Osteoblast (primary cell): ENCODE data around the gene RNF150. TPM values are rescaled to one million over a fixed set of nuclear protein-coding genes. Genes with fewer than 3 reads are reported as not detected.

ENCODE experiments used
- DNase-seq: peaks from one replicate; pipeline ENCODE4 v3.0.0; 2011; ENCODE audit warnings: low spot score, mixed read lengths; ENCODE audit not compliant: insufficient read length; ENCODE audit errors: missing footprints
- H2AFZ ChIP-seq: 2 replicates; pipeline ENCODE4 v1.6.0; 2011; ENCODE audit warnings: mild to moderate bottlenecking, low read length
- H3K27ac ChIP-seq: 2 replicates; pipeline ENCODE4 v1.5.1; 2011; ENCODE audit warnings: mild to moderate bottlenecking, low read depth, low read length, moderate library complexity
- H3K27me3 ChIP-seq: 2 replicates; pipeline ENCODE4 v1.6.0; 2012; ENCODE audit warnings: mild to moderate bottlenecking, control low read depth, inconsistent platforms, low read length, moderate library complexity; ENCODE audit not compliant: insufficient read depth
- H3K36me3 ChIP-seq: 2 replicates; pipeline ENCODE4 v1.5.1; 2011; ENCODE audit warnings: mild to moderate bottlenecking, low read length, control low read depth, moderate library complexity; ENCODE audit not compliant: insufficient read depth
- H3K4me1 ChIP-seq: 2 replicates; pipeline ENCODE4 v1.5.1; 2011; ENCODE audit warnings: mild to moderate bottlenecking, low read length, control low read depth, moderate library complexity; ENCODE audit not compliant: insufficient read depth
- H3K4me2 ChIP-seq: 2 replicates; pipeline ENCODE4 v1.6.0; 2011; ENCODE audit warnings: mild to moderate bottlenecking, low read length; ENCODE audit not compliant: insufficient read depth
- H3K4me3 ChIP-seq: fragments of 200-600 bp; sonication (generic); 3 replicates; pipeline ENCODE4 v1.5.1; 2012; ENCODE audit warnings: mild to moderate bottlenecking, low read length, inconsistent platforms; ENCODE audit not compliant: insufficient read depth
- H3K79me2 ChIP-seq: 2 replicates; pipeline ENCODE4 v1.6.0; 2012; ENCODE audit warnings: mild to moderate bottlenecking, low read length, control low read depth, inconsistent platforms; ENCODE audit not compliant: insufficient read depth
- H3K9me3 ChIP-seq: 2 replicates; pipeline ENCODE4 v1.5.1; 2011; ENCODE audit warnings: low read depth, low read length, control low read depth
- H4K20me1 ChIP-seq: 2 replicates; pipeline ENCODE4 v1.6.0; 2012; ENCODE audit warnings: mild to moderate bottlenecking, low read length, control low read depth; ENCODE audit not compliant: insufficient read depth
- total RNA-seq: library from RNA; depleted of rRNA; stranded (reverse); fragments of >200 nt; gene quantifications from 2 replicates; pipeline ENCODE4 v1.2.3, GENCODE V29; 2012
- TF ChIP-seq, protein P1 (sequence below): IDR thresholded peaks from 2 replicates; pipeline ENCODE4 v1.5.1; 2011; ENCODE audit warnings: mild to moderate bottlenecking, low read depth, low read length, moderate library complexity; ENCODE audit errors: extremely low read depth

The RNF150 gene
- total RNA-seq, 1 donor = 13.4 TPM

- no peaks in the 10 kb centered on the region for H3K36me3 ChIP-seq
- no peaks in the 10 kb centered on the region for H4K20me1 ChIP-seq
- H3K27me3 ChIP-seq = no peaks in the 10 kb centered on the region
- DNase-seq = no peak
- peak overlapping the region; percentile 49 for H3K4me3 ChIP-seq
- H3K79me2 ChIP-seq = no peaks in the 10 kb centered on the region
- H3K9me3 ChIP-seq = no peaks in the 10 kb centered on the region
- TF ChIP-seq, protein P1, sequence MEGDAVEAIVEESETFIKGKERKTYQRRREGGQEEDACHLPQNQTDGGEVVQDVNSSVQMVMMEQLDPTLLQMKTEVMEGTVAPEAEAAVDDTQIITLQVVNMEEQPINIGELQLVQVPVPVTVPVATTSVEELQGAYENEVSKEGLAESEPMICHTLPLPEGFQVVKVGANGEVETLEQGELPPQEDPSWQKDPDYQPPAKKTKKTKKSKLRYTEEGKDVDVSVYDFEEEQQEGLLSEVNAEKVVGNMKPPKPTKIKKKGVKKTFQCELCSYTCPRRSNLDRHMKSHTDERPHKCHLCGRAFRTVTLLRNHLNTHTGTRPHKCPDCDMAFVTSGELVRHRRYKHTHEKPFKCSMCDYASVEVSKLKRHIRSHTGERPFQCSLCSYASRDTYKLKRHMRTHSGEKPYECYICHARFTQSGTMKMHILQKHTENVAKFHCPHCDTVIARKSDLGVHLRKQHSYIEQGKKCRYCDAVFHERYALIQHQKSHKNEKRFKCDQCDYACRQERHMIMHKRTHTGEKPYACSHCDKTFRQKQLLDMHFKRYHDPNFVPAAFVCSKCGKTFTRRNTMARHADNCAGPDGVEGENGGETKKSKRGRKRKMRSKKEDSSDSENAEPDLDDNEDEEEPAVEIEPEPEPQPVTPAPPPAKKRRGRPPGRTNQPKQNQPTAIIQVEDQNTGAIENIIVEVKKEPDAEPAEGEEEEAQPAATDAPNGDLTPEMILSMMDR = no peak
- peaks cover 2% of the 10 kb centered on the region for H3K4me1 ChIP-seq
- H3K27ac ChIP-seq = peak overlapping the region; percentile 60
- peak overlapping the region; percentile 75 for H3K4me2 ChIP-seq
- peak overlapping the region; percentile 56 for H2AFZ ChIP-seq
These were observed 180.6 kb downstream of the RNF150 start for GRCh38 chr4:140952717-140953116.

DNA sequence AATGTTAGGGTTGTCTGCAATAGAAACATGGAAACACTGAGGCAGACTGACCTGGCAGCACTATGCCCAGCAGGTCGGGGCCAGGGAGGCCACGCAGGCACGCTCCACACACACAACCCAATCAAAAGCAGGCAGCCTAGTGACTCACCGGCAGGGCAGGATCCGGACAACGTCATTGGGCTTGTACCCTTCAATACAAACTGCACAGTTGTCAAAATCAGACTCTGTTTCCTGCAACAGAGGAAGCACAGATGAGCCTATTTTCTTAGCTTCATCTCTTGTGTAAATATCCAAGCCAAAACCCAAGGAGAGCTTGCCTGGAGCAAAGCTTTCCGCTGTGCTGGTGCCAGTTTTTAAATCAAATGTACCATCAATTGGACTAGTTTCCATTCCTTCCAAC is 185.8 kb downstream of the RNF150 start:
- no peak overlapping the region for H3K27ac ChIP-seq
- DNase-seq = no peak
- no peak overlapping the region for H3K4me2 ChIP-seq

GRCh38 chr4:140945106-140945505 is 188.2 kb downstream of the RNF150 start:
- no peaks in the 10 kb centered on the region for H3K79me2 ChIP-seq
- H3K27me3 ChIP-seq = no peaks in the 10 kb centered on the region
- peak overlapping the region; percentile 82 for H3K4me2 ChIP-seq
- peak overlapping the region; percentile 88 for H3K27ac ChIP-seq
- H3K4me3 ChIP-seq = peak overlapping the region; percentile 7
- H3K36me3 ChIP-seq = no peaks in the 10 kb centered on the region
- H4K20me1 ChIP-seq = no peaks in the 10 kb centered on the region
- DNase-seq = no peak
- no peak overlapping the region for H2AFZ ChIP-seq
- TF ChIP-seq, protein P1 = no peak
- no peaks in the 10 kb centered on the region for H3K9me3 ChIP-seq
- H3K4me1 ChIP-seq = peaks cover 43% of the 10 kb centered on the region

More for the DNA sequence above, 185.8 kb downstream of the RNF150 start:
- Histone ChIP-seq H3K4me3 (no peak overlapping the region), H3K27me3 (no peaks in the 10 kb centered on the region), H3K36me3 (no peaks in the 10 kb centered on the region), H3K79me2 (no peaks in the 10 kb centered on the region), H4K20me1 (no peaks in the 10 kb centered on the region), H2AFZ (peak overlapping the region; percentile 29), H3K9me3 (no peaks in the 10 kb centered on the region), H3K4me1 (peaks cover 28% of the 10 kb centered on the region)
- TF ChIP-seq, protein P1 = no peak

DNA sequence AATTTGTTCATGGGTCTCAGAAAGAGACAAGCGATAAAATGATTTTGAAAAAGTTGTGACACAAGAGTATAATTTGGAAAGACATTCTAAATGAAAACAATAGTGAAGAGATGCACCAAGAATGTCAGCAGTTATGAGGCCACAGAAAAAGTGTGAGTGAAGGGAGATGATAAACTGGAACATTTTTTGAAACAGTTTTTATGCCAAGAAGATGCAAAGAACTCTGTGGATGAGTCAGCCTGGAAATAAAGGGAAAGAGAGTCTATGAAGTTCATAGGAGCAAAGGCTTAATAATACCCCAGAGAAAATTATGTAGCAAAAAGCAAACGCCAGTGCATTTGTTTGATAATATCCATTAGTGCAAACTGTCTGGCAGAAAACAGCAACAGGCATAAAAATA is 188.7 kb downstream of the RNF150 start:
- DNase-seq = peak; percentile 62
- Histone ChIP-seq H4K20me1 (no peaks in the 10 kb centered on the region), H3K27me3 (no peaks in the 10 kb centered on the region), H3K4me1 (peaks cover 49% of the 10 kb centered on the region), H3K79me2 (no peaks in the 10 kb centered on the region), H3K9me3 (no peaks in the 10 kb centered on the region), H3K4me2 (peak overlapping the region; percentile 82), H2AFZ (no peak overlapping the region), H3K4me3 (peak overlapping the region; percentile 46), H3K27ac (peak overlapping the region; percentile 88), H3K36me3 (no peaks in the 10 kb centered on the region)
- TF ChIP-seq, protein P1 = no peak
